Hepatocyte (in vitro differentiated cells): ENCODE results near the gene UPK3B. TPM values are rescaled to one million over a fixed set of nuclear protein-coding genes. Genes with fewer than 3 reads are reported as not detected.
"Not testable (repeated sequence)": the region's sequence is repeated elsewhere in the genome, so short reads cannot be mapped to it uniquely, and the experiment has no call there.

ENCODE experiments used
- DNase-seq: peaks from one replicate; pipeline ENCODE4 v3.0.0-alpha.2; 2016; ENCODE audit warnings: low spot score
- H2AFZ ChIP-seq: fragments of 200-600 bp; sonication (generic); 2 replicates; pipeline ENCODE4 v1.6.0; 2016; ENCODE audit warnings: antibody characterized with exemption, mild to moderate bottlenecking
- H3K27ac ChIP-seq: fragments of 200-600 bp; sonication (generic); 2 replicates; pipeline ENCODE4 v1.5.1; 2016; ENCODE audit warnings: mild to moderate bottlenecking
- H3K27me3 ChIP-seq: fragments of 200-600 bp; sonication (generic); 2 replicates; pipeline ENCODE4 v1.6.1; 2016
- H3K36me3 ChIP-seq: fragments of 200-600 bp; sonication (generic); replicated peaks from 2 replicates; pipeline ENCODE4 v1.5.1; 2016; ENCODE audit warnings: low read depth; ENCODE audit not compliant: insufficient read depth
- H3K4me1 ChIP-seq: fragments of 200-600 bp; sonication (generic); 2 replicates; pipeline ENCODE4 v1.5.1; 2016; ENCODE audit warnings: mild to moderate bottlenecking, moderate library complexity; ENCODE audit not compliant: insufficient read depth
- H3K4me2 ChIP-seq: fragments of 200-600 bp; sonication (generic); 2 replicates; pipeline ENCODE4 v1.6.0; 2016
- H3K4me3 ChIP-seq: fragments of 200-600 bp; sonication (generic); 2 replicates; pipeline ENCODE4 v1.5.1; 2016; ENCODE audit warnings: mild to moderate bottlenecking
- H3K79me2 ChIP-seq: fragments of 200-600 bp; sonication (generic); 2 replicates; pipeline ENCODE4 v1.6.0; 2017; ENCODE audit warnings: mild to moderate bottlenecking
- H3K9me2 ChIP-seq: fragments of 200-600 bp; sonication (generic); replicated peaks from 2 replicates; pipeline ENCODE4 v1.6.0; 2017; ENCODE audit warnings: mild to moderate bottlenecking; ENCODE audit not compliant: insufficient read depth
- H3K9me3 ChIP-seq: fragments of 200-600 bp; sonication (generic); 2 replicates; pipeline ENCODE4 v1.5.1; 2016; ENCODE audit warnings: low read depth, mild to moderate bottlenecking
- H4K20me1 ChIP-seq: fragments of 200-600 bp; sonication (generic); 2 replicates; pipeline ENCODE4 v1.6.0; 2016; ENCODE audit warnings: mild to moderate bottlenecking; ENCODE audit not compliant: insufficient read depth, poor library complexity, severe bottlenecking
- WGBS: methylation state at CpG from one replicate; pipeline ENCODE4 v1.1.6; 2016; ENCODE audit warnings: low lambda C conversion rate; ENCODE audit errors: missing lambda C conversion rate; 5-methylcytosine and 5-hydroxymethylcytosine counted together
- polyA plus RNA-seq: library from polyadenylated mRNA; unstranded; fragments of >200 nt; fragmentation: Nextera tagmentation; extraction: Ambion mirVana; gene quantifications from 2 replicates; pipeline ENCODE4 v1.2.1, GENCODE V29; 2016
- small RNA-seq: library from RNA; depleted of rRNA; stranded (forward); fragments of <200 nt; gene quantifications from one replicate; pipeline ENCODE3, GENCODE V24; 2014
- total RNA-seq: library from RNA; depleted of rRNA; stranded (reverse); fragments of >200 nt; gene quantifications from 2 replicates; pipeline ENCODE4 v1.2.3, GENCODE V29; 2014

Gene UPK3B
- total and polyA plus RNA-seq, 2 experiments from 2014 or later: 25.8 to 90.6 TPM

DNA sequence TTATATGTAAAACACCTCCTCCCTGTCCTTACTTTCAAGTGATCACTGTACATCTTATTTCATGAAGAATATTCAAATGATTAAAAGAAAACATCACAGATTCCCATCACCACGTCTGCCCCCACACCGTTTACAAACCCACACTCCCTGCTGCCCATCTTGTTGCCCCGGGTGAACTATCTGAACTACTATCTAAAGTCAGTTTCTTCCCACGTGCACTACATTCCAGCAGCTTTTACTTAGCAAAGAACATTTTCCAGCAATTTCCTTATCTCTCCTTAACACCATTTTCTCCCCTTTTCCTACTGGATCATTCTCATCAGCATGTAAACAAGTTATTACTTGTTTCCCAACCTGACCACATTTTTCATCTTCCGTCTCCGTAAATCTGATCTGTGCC is 49.3 kb downstream of the UPK3B start:
- H3K4me2 ChIP-seq, H3K27me3 ChIP-seq, H3K36me3 ChIP-seq, H3K9me3 ChIP-seq, H3K27ac ChIP-seq, H3K9me2 ChIP-seq, H3K4me3 ChIP-seq, H2AFZ ChIP-seq, DNase-seq, H4K20me1 ChIP-seq, H3K4me1 ChIP-seq: not testable (repeated sequence)
- peaks cover 32% of the 10 kb centered on the region for H3K79me2 ChIP-seq
- 38% methylated on average over 6 of the region's 6 CpGs for WGBS

DNA sequence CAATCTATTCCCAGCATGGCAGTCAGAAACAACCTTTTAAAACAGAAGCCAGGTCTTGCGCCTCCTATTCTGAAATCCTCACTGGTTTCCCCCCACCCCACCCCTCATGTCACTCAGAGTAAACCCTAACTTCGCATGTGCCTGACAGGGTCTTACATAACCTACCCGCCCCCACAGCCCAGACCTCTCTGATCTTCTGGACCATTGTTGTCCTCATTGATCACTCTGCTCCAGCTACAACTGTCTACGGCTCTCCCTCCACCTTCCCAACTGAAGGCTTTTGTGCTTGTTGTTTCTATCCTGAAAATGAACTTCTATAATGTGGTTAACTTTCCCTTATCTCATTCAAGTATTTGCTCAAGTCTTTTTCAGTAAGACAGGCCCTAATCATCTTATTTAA is 49.8 kb downstream of the UPK3B start:
- H3K4me3 ChIP-seq, DNase-seq, H3K36me3 ChIP-seq, H3K4me1 ChIP-seq, H3K9me3 ChIP-seq, H3K27ac ChIP-seq, H3K4me2 ChIP-seq, H2AFZ ChIP-seq, H3K27me3 ChIP-seq, H3K9me2 ChIP-seq, H4K20me1 ChIP-seq: not testable (repeated sequence)
- 67% methylated on average over 2 of the region's 4 CpGs for WGBS
- H3K79me2 ChIP-seq: peaks cover 32% of the 10 kb centered on the region

DNA sequence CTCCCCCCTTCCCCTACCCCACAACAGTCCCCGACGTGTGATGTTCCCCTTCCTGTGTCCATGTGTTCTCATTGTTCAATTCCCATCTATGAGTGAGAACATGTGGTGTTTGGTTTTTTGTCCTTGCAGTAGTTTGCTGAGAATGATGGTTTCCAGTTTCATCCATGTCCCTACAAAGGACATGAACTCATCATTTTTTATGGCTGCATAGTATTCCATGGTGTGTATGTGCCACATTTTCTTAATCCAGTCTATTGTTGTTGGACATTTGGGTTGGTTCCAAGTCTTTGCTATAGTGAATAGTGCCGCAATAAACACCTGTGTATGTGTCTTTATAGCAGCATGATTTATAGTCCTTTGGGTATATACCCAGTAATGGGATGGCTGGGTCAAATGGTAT is 51.0 kb downstream of the UPK3B start:
- not testable (repeated sequence) for H3K27ac ChIP-seq, DNase-seq, H2AFZ ChIP-seq, H3K4me3 ChIP-seq, H3K36me3 ChIP-seq, H3K9me2 ChIP-seq, H4K20me1 ChIP-seq, H3K27me3 ChIP-seq, H3K4me2 ChIP-seq, H3K9me3 ChIP-seq, H3K4me1 ChIP-seq
- peaks cover 30% of the 10 kb centered on the region for H3K79me2 ChIP-seq
- 88% methylated on average over 3 of the region's 3 CpGs for WGBS

GRCh38 chr7:76565001-76565400 is 54.6 kb downstream of the UPK3B start:
- H2AFZ ChIP-seq, H3K36me3 ChIP-seq, H3K4me2 ChIP-seq, H3K9me2 ChIP-seq, H3K4me3 ChIP-seq, DNase-seq, H3K9me3 ChIP-seq, H3K27me3 ChIP-seq, H3K4me1 ChIP-seq, H4K20me1 ChIP-seq, H3K27ac ChIP-seq: not testable (repeated sequence)
- H3K79me2 ChIP-seq: peaks cover 48% of the 10 kb centered on the region
- WGBS: 81% methylated on average over 3 of the region's 3 CpGs

Small RNA genes lying within 50 kb of the gene (small RNA-seq; reads per million reads assigned to genes)
- not detected for gene RF00019

Other genes starting within 250 kb of the UPK3B start
- gene HSPB1, start 207.9 kb upstream of the UPK3B start, total RNA-seq: 186 and 205 TPM in 2 replicates
- 1,525 and 1,553 TPM in 2 replicates for gene HSPB1, start 207.9 kb upstream of the UPK3B start, polyA plus RNA-seq
- gene YWHAG, start 151.6 kb upstream of the UPK3B start, total RNA-seq: 106 and 117 TPM in 2 replicates
- gene YWHAG, start 151.6 kb upstream of the UPK3B start, polyA plus RNA-seq: 12.6 and 17.2 TPM in 2 replicates
- 6.9 and 9.7 TPM in 2 replicates for gene SSC4D, start 100.9 kb upstream of the UPK3B start, total RNA-seq
- gene SSC4D, start 100.9 kb upstream of the UPK3B start, polyA plus RNA-seq: 11.0 and 14.5 TPM in 2 replicates
- gene ZP3, start 85.6 kb upstream of the UPK3B start, total RNA-seq: not detected in 2 replicates
- gene ZP3, start 85.6 kb upstream of the UPK3B start, polyA plus RNA-seq: 1.4 TPM in 1 of 2 replicates, not detected in the other
- gene DTX2, start 48.8 kb upstream of the UPK3B start, total RNA-seq: 7.6 TPM in 2 replicates
- 22.2 and 23.1 TPM in 2 replicates for gene DTX2, start 48.8 kb upstream of the UPK3B start, polyA plus RNA-seq
- gene SPDYE16, start 32.7 kb downstream of the UPK3B start, total RNA-seq: 0.03 TPM in 1 of 2 replicates, not detected in the other
- gene SPDYE16, start 32.7 kb downstream of the UPK3B start, polyA plus RNA-seq: 1.1 and 1.5 TPM in 2 replicates
- gene POMZP3, start 116.7 kb downstream of the UPK3B start, total RNA-seq: 0.28 and 0.67 TPM in 2 replicates
- 8.7 and 10.5 TPM in 2 replicates for gene POMZP3, start 116.7 kb downstream of the UPK3B start, polyA plus RNA-seq